Mesendoderm (in vitro differentiated cells): ENCODE data around the gene GABBR2.

Source experiments
- DNase-seq: peaks from one replicate; pipeline ENCODE4 v3.0.0; 2013
- H2AK5ac ChIP-seq: 2 replicates; pipeline ENCODE4 v1.6.1; 2013; ENCODE audit warnings: low read length, inconsistent platforms
- H2BK120ac ChIP-seq: 2 replicates; pipeline ENCODE4 v1.6.1; 2013; ENCODE audit warnings: low read depth, mild to moderate bottlenecking, low read length, moderate library complexity, mixed read lengths
- H2BK15ac ChIP-seq: replicated peaks from 2 replicates; pipeline ENCODE4 v1.6.1; 2013; ENCODE audit warnings: low read depth, mild to moderate bottlenecking, moderate library complexity
- H2BK5ac ChIP-seq: 2 replicates; pipeline ENCODE4 v1.6.1; 2013; ENCODE audit warnings: low read length, inconsistent platforms
- H3K18ac ChIP-seq: 2 replicates; pipeline ENCODE4 v1.6.1; 2013; ENCODE audit warnings: mild to moderate bottlenecking, low read length, mixed read lengths
- H3K23ac ChIP-seq: one replicate; pipeline ENCODE4 v1.6.1; 2013; ENCODE audit warnings: low read length
- H3K27ac ChIP-seq: 2 replicates; pipeline ENCODE4 v1.5.1; 2013; ENCODE audit warnings: low read depth, mild to moderate bottlenecking, inconsistent platforms, low read length, moderate library complexity
- H3K27me3 ChIP-seq: 2 replicates; pipeline ENCODE4 v1.6.1; 2013; ENCODE audit warnings: low read length, control low read depth, mild to moderate bottlenecking, inconsistent platforms; ENCODE audit not compliant: insufficient read depth, poor library complexity
- H3K36me3 ChIP-seq: 2 replicates; pipeline ENCODE4 v1.6.1; 2013; ENCODE audit warnings: low read length, inconsistent platforms; ENCODE audit not compliant: control insufficient read depth, insufficient read depth
- H3K4ac ChIP-seq: one replicate; pipeline ENCODE4 v1.6.1; 2013; ENCODE audit warnings: low read depth, mild to moderate bottlenecking, low read length, moderate library complexity
- H3K4me1 ChIP-seq: 2 replicates; pipeline ENCODE4 v1.6.1; 2013; ENCODE audit warnings: low read depth, low read length, inconsistent platforms; ENCODE audit not compliant: control insufficient read depth
- H3K4me2 ChIP-seq: 2 replicates; pipeline ENCODE4 v1.6.1; 2013; ENCODE audit warnings: low read length
- H3K4me3 ChIP-seq: 2 replicates; pipeline ENCODE4 v1.5.1; 2013; ENCODE audit warnings: mild to moderate bottlenecking, low read length
- H3K56ac ChIP-seq: one replicate; pipeline ENCODE4 v1.6.1; 2013; ENCODE audit warnings: low read length
- H3K79me1 ChIP-seq: 2 replicates; pipeline ENCODE4 v1.6.1; 2013; ENCODE audit warnings: low read length, inconsistent platforms
- H3K79me2 ChIP-seq: 2 replicates; pipeline ENCODE4 v1.6.1; 2013; ENCODE audit warnings: mild to moderate bottlenecking, low read length; ENCODE audit not compliant: control insufficient read depth, insufficient read depth
- H3K9ac ChIP-seq: 2 replicates; pipeline ENCODE4 v1.6.1; 2013; ENCODE audit warnings: low read length, inconsistent platforms
- H4K5ac ChIP-seq: one replicate; pipeline ENCODE4 v1.6.1; 2013; ENCODE audit warnings: low read length
- H4K8ac ChIP-seq: one replicate; pipeline ENCODE4 v1.6.1; 2013; ENCODE audit warnings: low read depth, mild to moderate bottlenecking, control low read depth, low read length, moderate library complexity
- WGBS: extraction: QIAGEN DNeasy Blood & Tissue Kit; methylation state at CpG from one replicate; pipeline ENCODE4 v1.1.7; 2013; ENCODE audit warnings: low lambda C conversion rate, missing lambda C conversion rate; ENCODE audit not compliant: insufficient coverage; ENCODE audit errors: extremely low coverage; 5-methylcytosine and 5-hydroxymethylcytosine counted together

GABBR2 gene

DNA sequence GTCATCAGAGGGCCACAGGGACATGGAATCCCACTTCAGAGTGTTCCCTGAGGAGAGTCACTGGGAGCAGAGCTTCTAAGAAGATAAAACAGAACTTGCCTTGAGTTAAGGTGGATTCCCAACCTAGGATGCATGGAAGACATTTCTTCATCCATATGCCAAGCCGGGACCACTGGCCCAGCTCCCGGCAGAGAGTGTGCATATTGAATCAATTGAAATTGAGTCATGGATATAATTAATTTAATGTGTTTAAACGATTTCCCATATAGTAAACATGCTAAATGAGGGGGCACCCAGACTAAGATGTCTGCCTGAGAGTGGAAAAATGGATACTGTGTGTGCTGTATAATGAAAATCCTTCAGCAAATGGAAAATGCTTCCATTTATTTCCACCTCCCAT lies 258.9 kb downstream of the GABBR2 start:
- no peak overlapping the region for H4K5ac ChIP-seq
- no peak overlapping the region for H3K27ac ChIP-seq
- no peaks in the 10 kb centered on the region for H3K4me1 ChIP-seq
- no peak overlapping the region for H3K56ac ChIP-seq
- no peak overlapping the region for H2BK120ac ChIP-seq
- no peak overlapping the region for H3K4me3 ChIP-seq
- H4K8ac ChIP-seq: no peak overlapping the region
- no peaks in the 10 kb centered on the region for H3K36me3 ChIP-seq
- H3K4ac ChIP-seq: no peak overlapping the region
- no peak overlapping the region for H2AK5ac ChIP-seq
- no peak for DNase-seq
- no peak overlapping the region for H3K18ac ChIP-seq
- no peak overlapping the region for H3K4me2 ChIP-seq
- H3K79me1 ChIP-seq: no peaks in the 10 kb centered on the region
- no peaks in the 10 kb centered on the region for H3K79me2 ChIP-seq
- no peak overlapping the region for H2BK15ac ChIP-seq
- no CpG with 5 or more reads among the region's 3 CpGs for WGBS
- H2BK5ac ChIP-seq: no peak overlapping the region
- H3K27me3 ChIP-seq: no peaks in the 10 kb centered on the region
- H3K23ac ChIP-seq: no peak overlapping the region
- H3K9ac ChIP-seq: no peak overlapping the region

DNA sequence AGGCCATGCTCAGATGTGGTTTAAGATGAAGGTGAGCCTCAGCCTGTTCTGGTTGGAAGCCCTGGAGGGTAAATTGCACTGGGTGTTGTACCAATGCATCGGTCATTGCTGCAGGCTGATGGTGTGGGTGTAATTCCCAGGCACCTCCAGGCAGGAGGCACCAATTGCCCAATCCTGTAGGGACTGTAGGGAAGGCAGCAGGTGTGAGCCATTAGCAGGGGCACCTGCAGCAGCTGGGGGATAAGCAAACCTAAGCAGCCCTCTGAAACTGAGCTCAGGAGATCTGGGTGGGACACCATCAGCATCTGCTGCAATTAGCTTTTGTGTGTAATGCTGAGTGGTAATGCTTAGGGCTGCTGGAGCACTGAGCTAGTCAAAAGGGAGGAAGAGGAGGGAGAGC lies 263.2 kb downstream of the GABBR2 start:
- Histone ChIP-seq H2AK5ac (no peak overlapping the region), H4K5ac (no peak overlapping the region), H3K56ac (no peak overlapping the region), H3K4me3 (no peak overlapping the region), H3K79me2 (no peaks in the 10 kb centered on the region), H3K27ac (no peak overlapping the region), H3K79me1 (no peaks in the 10 kb centered on the region), H3K4me1 (peaks cover 11% of the 10 kb centered on the region), H2BK120ac (no peak overlapping the region), H3K23ac (no peak overlapping the region), H3K4ac (no peak overlapping the region), H3K36me3 (no peaks in the 10 kb centered on the region), H2BK15ac (no peak overlapping the region), H3K18ac (no peak overlapping the region), H4K8ac (no peak overlapping the region), H3K9ac (no peak overlapping the region), H3K27me3 (no peaks in the 10 kb centered on the region), H2BK5ac (no peak overlapping the region), H3K4me2 (no peak overlapping the region)
- no CpG with 5 or more reads among the region's 1 CpG for WGBS
- DNase-seq: no peak

DNA sequence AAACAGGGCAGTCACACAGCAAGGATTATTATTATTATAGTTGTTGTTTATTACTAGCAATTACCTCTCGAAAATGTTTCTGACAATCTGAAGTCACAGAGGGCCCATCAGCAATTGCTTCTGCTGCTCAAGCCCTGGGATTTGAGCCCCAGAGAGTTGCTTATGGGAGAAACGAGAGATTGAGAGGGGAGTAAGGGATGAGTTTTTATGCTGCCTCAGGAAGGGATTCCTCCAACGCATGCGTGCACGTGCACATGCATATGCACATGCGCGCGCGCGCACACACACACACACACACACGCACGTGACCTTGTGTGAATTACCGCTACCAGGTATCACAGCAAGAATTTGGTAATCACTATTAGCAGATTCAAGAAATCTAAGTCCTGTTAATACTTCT lies 264.1 kb downstream of the GABBR2 start:
- no peak for DNase-seq
- Histone ChIP-seq H2AK5ac (no peak overlapping the region), H3K9ac (no peak overlapping the region), H3K23ac (no peak overlapping the region), H3K27ac (no peak overlapping the region), H3K56ac (no peak overlapping the region), H3K79me2 (no peaks in the 10 kb centered on the region), H3K4me1 (peaks cover 11% of the 10 kb centered on the region), H3K4me3 (no peak overlapping the region), H2BK120ac (no peak overlapping the region), H2BK5ac (no peak overlapping the region), H3K36me3 (no peaks in the 10 kb centered on the region), H3K4ac (no peak overlapping the region), H3K27me3 (no peaks in the 10 kb centered on the region), H4K8ac (no peak overlapping the region), H3K79me1 (no peaks in the 10 kb centered on the region), H3K18ac (no peak overlapping the region), H3K4me2 (no peak overlapping the region), H2BK15ac (no peak overlapping the region), H4K5ac (no peak overlapping the region)
- WGBS: no CpG with 5 or more reads among the region's 13 CpGs

- no peak overlapping the region for H2AK5ac ChIP-seq
- H3K4me3 ChIP-seq: no peak overlapping the region
- H3K27ac ChIP-seq: no peak overlapping the region
- H3K9ac ChIP-seq: no peak overlapping the region
- H4K5ac ChIP-seq: no peak overlapping the region
- peak; percentile 75 for DNase-seq
- no peak overlapping the region for H2BK5ac ChIP-seq
- H2BK15ac ChIP-seq: no peak overlapping the region
- H3K27me3 ChIP-seq: no peaks in the 10 kb centered on the region
- no peak overlapping the region for H2BK120ac ChIP-seq
- H3K23ac ChIP-seq: no peak overlapping the region
- H4K8ac ChIP-seq: no peak overlapping the region
- H3K4me2 ChIP-seq: no peak overlapping the region
- no peak overlapping the region for H3K56ac ChIP-seq
- no peak overlapping the region for H3K18ac ChIP-seq
- H3K79me1 ChIP-seq: no peaks in the 10 kb centered on the region
- peaks cover 11% of the 10 kb centered on the region for H3K4me1 ChIP-seq
- no peaks in the 10 kb centered on the region for H3K36me3 ChIP-seq
- WGBS: no CpG with 5 or more reads among the region's 2 CpGs
- no peak overlapping the region for H3K4ac ChIP-seq
- H3K79me2 ChIP-seq: no peaks in the 10 kb centered on the region
Observed at GRCh38 chr9:98442541-98442940, 266.2 kb downstream of the GABBR2 start.

DNA sequence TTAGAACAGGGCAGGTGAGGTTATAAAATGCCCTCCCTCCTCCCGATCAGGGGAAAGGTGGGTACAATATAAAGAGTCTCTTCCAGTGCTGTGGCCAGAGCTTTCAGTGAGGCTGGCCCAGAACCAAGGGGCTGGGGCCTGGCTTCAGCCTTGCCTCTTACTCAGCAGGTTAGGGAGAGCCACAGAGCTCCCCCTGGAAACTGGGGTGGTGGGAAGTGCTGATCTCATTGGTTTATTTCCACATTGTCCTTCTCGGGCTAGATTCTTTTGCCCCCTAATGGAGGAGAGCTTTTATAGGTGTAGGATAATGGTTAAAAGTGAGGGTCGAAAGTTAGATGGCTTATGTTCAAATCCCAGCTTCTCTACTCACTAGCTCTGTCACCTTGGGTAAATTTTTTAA lies 266.6 kb downstream of the GABBR2 start:
- no peaks in the 10 kb centered on the region for H3K79me2 ChIP-seq
- no peak overlapping the region for H4K5ac ChIP-seq
- H3K9ac ChIP-seq: no peak overlapping the region
- no peak overlapping the region for H2AK5ac ChIP-seq
- peak overlapping the region; percentile 89 for H3K18ac ChIP-seq
- no peak overlapping the region for H2BK5ac ChIP-seq
- peak; percentile 37 for DNase-seq
- H4K8ac ChIP-seq: no peak overlapping the region
- H2BK15ac ChIP-seq: no peak overlapping the region
- no peaks in the 10 kb centered on the region for H3K36me3 ChIP-seq
- no peak overlapping the region for H3K4me3 ChIP-seq
- H3K27me3 ChIP-seq: no peaks in the 10 kb centered on the region
- H3K27ac ChIP-seq: no peak overlapping the region
- H3K23ac ChIP-seq: no peak overlapping the region
- no peak overlapping the region for H3K56ac ChIP-seq
- no peak overlapping the region for H3K4me2 ChIP-seq
- no CpG with 5 or more reads among the region's 3 CpGs for WGBS
- peaks cover 11% of the 10 kb centered on the region for H3K4me1 ChIP-seq
- no peak overlapping the region for H2BK120ac ChIP-seq
- no peaks in the 10 kb centered on the region for H3K79me1 ChIP-seq
- H3K4ac ChIP-seq: peak overlapping the region; percentile 92

DNA sequence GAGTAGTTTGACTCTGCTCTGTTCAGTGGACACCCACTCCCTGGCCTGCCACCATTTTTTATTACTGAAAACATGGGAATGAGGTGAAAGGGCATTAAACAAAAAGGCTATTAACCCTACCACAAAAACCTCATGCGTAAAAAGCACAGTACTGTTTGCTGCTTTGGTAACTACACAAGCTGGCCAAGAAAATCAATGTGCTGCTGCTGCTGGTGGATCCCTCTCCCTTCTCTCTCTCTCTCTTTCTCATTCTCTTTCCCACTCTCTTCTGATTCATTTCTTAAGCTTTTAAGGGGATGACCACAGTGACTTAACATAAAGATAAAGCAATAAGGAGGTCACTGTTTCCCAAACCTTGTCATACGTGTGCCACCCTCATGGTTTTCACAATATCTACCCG lies 270.1 kb downstream of the GABBR2 start:
- Histone ChIP-seq H2AK5ac (no peak overlapping the region), H3K4me2 (no peak overlapping the region), H3K4me3 (no peak overlapping the region), H3K56ac (no peak overlapping the region), H2BK15ac (no peak overlapping the region), H3K79me1 (no peaks in the 10 kb centered on the region), H2BK120ac (no peak overlapping the region), H2BK5ac (no peak overlapping the region), H3K23ac (no peak overlapping the region), H3K4ac (no peak overlapping the region), H4K8ac (no peak overlapping the region), H3K18ac (no peak overlapping the region), H3K9ac (no peak overlapping the region), H3K36me3 (no peaks in the 10 kb centered on the region), H4K5ac (no peak overlapping the region), H3K4me1 (peaks cover 9% of the 10 kb centered on the region), H3K27me3 (no peaks in the 10 kb centered on the region), H3K27ac (no peak overlapping the region), H3K79me2 (no peaks in the 10 kb centered on the region)
- no CpG with 5 or more reads among the region's 3 CpGs for WGBS
- no peak for DNase-seq
